HG03571 (cell line): ENCODE data around the gene MGRN1.
"Not testable (repeated sequence)": the region's sequence is repeated elsewhere in the genome, so short reads cannot be mapped to it uniquely, and the experiment has no call there.

ENCODE experiments used
- ATAC-seq: cut with Tn5 transposase; IDR thresholded peaks from one replicate; pipeline ENCODE4 v1.9.1; 2021; ENCODE audit not compliant: unreplicated experiment

The MGRN1 gene

GRCh38 chr16:4726616-4727015 lies 102.0 kb downstream of the MGRN1 start:
- ATAC-seq: no peak

GRCh38 chr16:4728676-4729075 lies 104.0 kb downstream of the MGRN1 start:
- no peak for ATAC-seq

DNA sequence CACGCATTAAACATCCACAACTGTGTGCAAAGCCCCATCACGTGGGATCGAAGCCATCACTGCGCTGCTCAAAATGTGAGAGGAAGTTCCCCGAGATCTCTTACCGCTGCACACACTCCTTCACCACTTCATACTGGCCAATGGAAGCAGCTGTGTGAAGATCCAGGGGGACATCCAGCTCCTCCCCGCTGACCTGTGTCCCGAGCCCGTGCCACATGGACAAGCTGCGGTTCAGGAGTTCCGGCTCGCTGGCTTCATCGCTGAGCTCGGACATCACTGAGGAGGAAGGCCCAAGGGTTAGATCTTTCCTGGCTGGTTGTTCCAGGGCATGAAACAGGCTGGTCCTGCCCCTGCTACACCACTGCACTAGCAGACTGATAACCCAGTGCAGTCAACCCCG lies 105.2 kb downstream of the MGRN1 start:
- no peak for ATAC-seq

GRCh38 chr16:4733211-4733742 lies 108.7 kb downstream of the MGRN1 start:
- no peak for ATAC-seq

GRCh38 chr16:4733747-4734062 lies 109.1 kb downstream of the MGRN1 start:
- peak; percentile 7 for ATAC-seq

- ATAC-seq: peak; percentile 69
These were observed 109.6 kb downstream of the MGRN1 start, which contains the start of the genes ANKS3 and DNAAF8 for GRCh38 chr16:4734063-4734729. Gene ANKS3 (minus strand): TSS chr16:4734271. CDS start chr16:4730149, 4,122 bp downstream. Gene DNAAF8 (plus strand): TSS chr16:4734537. CDS start chr16:4736515, 1,978 bp downstream.

DNA sequence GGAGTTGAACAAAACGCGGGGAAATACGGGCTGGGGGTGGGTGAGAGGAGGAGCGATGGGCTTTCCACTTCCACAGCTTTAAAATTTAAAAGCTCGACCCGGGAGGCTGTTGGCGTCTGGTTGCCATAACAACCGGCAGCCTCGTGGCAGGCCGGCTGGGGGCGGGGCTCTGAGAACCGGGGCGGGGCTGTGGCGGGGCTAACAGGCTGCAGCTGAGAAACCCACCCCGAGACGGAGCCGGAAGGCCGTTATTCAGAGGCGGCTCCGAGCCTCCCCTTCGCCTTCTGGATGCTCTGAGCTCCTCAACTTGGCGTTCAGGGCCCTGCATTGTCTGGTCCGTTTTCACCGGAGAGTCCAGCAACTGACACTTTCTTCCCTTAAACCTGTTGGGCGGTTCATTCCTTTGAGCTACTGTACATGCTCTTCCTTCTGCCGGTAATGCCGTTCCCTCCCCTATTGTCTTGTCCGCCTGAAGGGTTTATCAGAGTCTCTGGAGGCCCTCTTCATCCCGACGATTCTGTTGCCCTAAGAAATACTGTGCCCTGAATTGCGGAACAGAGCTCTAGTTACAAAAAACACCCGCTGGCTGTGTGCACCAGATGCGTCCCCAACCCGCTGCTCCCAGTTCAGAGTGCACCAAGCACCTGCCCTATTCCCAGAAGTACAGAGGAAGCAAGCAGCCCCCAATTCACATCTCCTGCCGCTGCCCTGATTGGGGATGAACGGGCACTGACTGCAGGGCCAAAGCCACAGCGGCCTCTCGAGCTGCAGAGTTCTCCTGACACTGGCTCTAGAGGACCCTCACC lies 110.3 kb downstream of the MGRN1 start:
- ATAC-seq: peak; percentile 55

- no peak for ATAC-seq
These were observed 111.9 kb downstream of the MGRN1 start for GRCh38 chr16:4736546-4736945.

DNA sequence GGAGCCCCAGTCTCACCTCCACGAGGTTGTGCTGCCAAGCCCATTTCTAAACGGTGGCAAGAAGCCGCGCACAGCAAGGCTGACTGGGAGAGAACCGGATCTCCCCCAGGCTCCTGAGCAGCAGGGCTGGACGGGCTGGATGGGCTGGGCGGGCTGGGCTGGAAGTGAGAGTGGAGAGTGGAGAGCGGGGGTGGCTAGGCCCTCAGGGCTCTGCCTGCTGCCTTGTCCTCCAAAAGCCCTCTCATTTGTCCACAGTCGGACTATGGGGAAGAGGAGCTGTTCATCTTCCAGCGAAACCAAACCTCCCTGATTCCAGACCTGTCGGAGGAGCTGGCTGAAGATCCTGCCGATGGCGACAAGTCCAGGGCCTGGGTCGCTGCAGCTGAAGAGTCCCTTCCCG lies 112.9 kb downstream of the MGRN1 start:
- no peak for ATAC-seq

DNA sequence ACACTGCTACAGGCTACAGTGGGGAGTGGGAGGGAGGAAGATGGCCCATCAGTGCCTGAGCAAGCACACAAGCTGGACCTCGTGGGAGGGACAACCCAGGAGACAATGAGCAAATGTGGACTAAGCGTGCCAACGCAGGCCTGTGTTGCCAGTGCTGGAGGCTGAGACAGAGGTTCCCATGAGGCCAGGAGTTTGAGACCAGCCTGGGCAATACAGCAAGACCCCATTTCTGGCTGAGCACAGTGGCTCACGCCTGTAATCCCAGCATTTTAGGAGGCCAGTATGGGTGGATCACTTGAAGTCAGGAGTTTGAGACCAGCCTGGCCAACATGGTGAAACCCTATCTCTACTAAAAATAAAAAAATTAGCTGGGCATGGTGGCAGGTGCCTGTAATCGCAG lies 113.7 kb downstream of the MGRN1 start:
- ATAC-seq: not testable (repeated sequence)
